Glutamatergic neuron (in vitro differentiated cells): ENCODE data around the gene PTGES3L. TPM values are rescaled to one million over a fixed set of nuclear protein-coding genes. Genes with fewer than 3 reads are reported as not detected.
A peak's percentile ranks its signal among the peaks of the same experiment; 100 is the strongest.
"Not testable (repeated sequence)": the region's sequence is repeated elsewhere in the genome, so short reads cannot be mapped to it uniquely, and the experiment has no call there.

Experiments
- DNase-seq: peaks from one replicate; pipeline ENCODE4 v3.0.0; 2022
- H3K27ac Mint-ChIP-seq: one replicate; pipeline ENCODE4 v1.8.0; 2020; ENCODE audit warnings: mild to moderate bottlenecking, mixed read lengths, inconsistent platforms; ENCODE audit not compliant: unreplicated experiment
- H3K27me3 Mint-ChIP-seq: one replicate; pipeline ENCODE4 v1.8.0; 2020; ENCODE audit warnings: mild to moderate bottlenecking, moderate library complexity, mixed read lengths, inconsistent platforms; ENCODE audit not compliant: unreplicated experiment
- H3K36me3 Mint-ChIP-seq: one replicate; pipeline ENCODE4 v1.8.0; 2020; ENCODE audit warnings: mild to moderate bottlenecking, mixed read lengths, inconsistent platforms; ENCODE audit not compliant: unreplicated experiment
- H3K4me1 Mint-ChIP-seq: one replicate; pipeline ENCODE4 v1.8.0; 2020; ENCODE audit warnings: mild to moderate bottlenecking, low read depth, mixed read lengths, inconsistent platforms; ENCODE audit not compliant: unreplicated experiment
- H3K4me3 Mint-ChIP-seq: one replicate; pipeline ENCODE4 v1.8.0; 2020; ENCODE audit warnings: mild to moderate bottlenecking, mixed read lengths, inconsistent platforms; ENCODE audit not compliant: unreplicated experiment
- H3K9me3 Mint-ChIP-seq: one replicate; pipeline ENCODE4 v1.8.0; 2020; ENCODE audit warnings: mild to moderate bottlenecking, moderate library complexity, mixed read lengths, inconsistent platforms; ENCODE audit not compliant: unreplicated experiment
- total RNA-seq: library from RNA; stranded (reverse); fragmentation: NEBNext Ultra II Directional; extraction: Animal tissue kit (Norgen Biotek cat#: 25700); gene quantifications from one replicate; pipeline ENCODE4 v1.2.1, GENCODE V29; 2021; ENCODE audit not compliant: unreplicated experiment
- TF ChIP-seq, protein P1 (sequence below): fragments of 200-600 bp; sonication (generic); IDR thresholded peaks from one replicate; pipeline ENCODE4 v1.5.0; 2021; ENCODE audit not compliant: partially characterized antibody, unreplicated experiment

PTGES3L gene
- total RNA-seq, 1 donor from 2014 or later = 4.1 TPM

DNA sequence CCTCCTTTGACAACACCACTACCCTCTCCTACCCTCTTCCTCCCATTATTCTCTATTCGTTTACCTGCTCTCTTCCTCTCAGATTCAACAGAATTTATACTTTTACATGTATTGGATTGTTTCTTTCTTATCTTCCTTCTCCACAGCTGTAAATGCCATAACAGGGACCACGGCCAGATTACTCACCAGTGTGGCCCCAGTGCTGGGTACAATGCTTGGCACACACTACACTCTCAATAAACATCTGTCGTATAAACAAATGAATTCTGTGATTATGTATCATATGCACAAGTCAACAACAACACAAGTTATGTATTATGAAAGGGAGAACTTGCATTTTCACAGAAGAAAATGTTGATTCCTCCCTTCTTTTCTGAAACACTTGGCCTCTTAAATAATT, 35.7 kb downstream of the PTGES3L start:
- H3K36me3 Mint-ChIP-seq = no peaks in the 10 kb centered on the region
- peaks cover 2% of the 10 kb centered on the region for H3K9me3 Mint-ChIP-seq
- TF ChIP-seq, protein P1, sequence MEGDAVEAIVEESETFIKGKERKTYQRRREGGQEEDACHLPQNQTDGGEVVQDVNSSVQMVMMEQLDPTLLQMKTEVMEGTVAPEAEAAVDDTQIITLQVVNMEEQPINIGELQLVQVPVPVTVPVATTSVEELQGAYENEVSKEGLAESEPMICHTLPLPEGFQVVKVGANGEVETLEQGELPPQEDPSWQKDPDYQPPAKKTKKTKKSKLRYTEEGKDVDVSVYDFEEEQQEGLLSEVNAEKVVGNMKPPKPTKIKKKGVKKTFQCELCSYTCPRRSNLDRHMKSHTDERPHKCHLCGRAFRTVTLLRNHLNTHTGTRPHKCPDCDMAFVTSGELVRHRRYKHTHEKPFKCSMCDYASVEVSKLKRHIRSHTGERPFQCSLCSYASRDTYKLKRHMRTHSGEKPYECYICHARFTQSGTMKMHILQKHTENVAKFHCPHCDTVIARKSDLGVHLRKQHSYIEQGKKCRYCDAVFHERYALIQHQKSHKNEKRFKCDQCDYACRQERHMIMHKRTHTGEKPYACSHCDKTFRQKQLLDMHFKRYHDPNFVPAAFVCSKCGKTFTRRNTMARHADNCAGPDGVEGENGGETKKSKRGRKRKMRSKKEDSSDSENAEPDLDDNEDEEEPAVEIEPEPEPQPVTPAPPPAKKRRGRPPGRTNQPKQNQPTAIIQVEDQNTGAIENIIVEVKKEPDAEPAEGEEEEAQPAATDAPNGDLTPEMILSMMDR = no peak
- no peak overlapping the region for H3K27ac Mint-ChIP-seq
- DNase-seq = no peak
- no peaks in the 10 kb centered on the region for H3K27me3 Mint-ChIP-seq
- no peak overlapping the region for H3K4me3 Mint-ChIP-seq
- H3K4me1 Mint-ChIP-seq = no peaks in the 10 kb centered on the region

DNA sequence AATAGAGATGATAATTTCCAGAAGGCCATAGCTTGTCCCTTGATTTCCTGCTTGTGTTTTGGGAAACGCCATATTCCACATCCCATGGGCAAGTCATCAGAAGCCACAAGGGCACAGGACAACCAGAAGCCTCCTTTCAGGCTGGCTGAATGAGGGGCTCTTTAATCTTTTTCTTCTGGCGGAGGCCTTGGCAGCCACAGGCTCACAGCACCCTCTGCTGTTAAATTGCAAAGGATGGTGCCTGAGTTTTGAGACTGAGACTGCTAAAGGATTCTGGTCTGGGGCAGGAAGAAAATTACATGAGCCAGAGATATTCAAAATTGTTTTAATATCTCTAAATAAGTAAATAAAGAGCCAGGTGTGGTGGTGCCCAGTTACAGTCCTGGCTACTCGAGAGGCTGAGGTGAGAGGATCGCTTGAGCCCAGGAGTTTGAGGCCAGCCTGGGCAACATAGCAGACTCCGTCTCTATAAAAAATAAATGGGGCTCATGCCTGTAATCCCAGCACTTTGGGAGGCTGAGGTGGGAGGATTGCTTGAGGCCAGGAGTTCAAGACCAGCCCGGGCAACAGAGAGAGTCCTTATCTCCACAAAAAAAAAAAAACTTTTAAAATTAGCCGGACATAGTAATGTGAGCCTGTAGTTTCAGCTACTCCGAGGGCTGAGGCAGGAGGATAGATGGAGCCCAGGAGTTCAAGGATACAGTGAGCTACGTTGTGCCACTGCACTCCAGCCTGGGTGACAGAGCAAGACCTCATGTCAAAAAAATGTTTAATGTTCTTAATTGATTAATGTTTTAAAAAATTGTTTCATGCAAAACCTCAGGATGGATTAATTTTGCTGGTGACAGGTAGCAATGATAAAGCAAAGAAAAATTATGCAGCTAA, 41.9 kb downstream of the PTGES3L start:
- Mint-ChIP-seq H3K36me3 (no peaks in the 10 kb centered on the region), H3K9me3 (no peaks in the 10 kb centered on the region), H3K4me1 (no peaks in the 10 kb centered on the region), H3K4me3 (no peak overlapping the region), H3K27me3 (peaks cover 3% of the 10 kb centered on the region), H3K27ac (no peak overlapping the region)
- TF ChIP-seq, protein P1 = peak; percentile 16
- peak; percentile 43 for DNase-seq

DNA sequence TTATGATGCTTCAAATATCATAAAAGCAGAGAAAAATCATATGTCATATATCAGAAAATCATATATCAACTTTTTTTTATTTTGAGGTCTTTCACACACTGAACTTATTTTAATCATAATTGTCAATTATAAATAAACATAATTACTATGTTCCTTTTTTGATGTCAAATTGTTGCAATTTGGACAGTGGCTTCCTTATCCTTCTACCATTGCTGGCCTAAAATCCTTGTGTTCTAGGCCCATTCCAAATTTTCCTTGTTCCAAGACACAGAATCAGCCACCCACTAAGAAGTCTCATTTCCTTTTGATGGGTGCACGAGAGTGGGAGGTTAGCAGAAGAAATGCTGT, 50.4 kb downstream of the PTGES3L start:
- TF ChIP-seq, protein P1 = no peak
- DNase-seq = no peak
- no peaks in the 10 kb centered on the region for H3K4me1 Mint-ChIP-seq
- no peaks in the 10 kb centered on the region for H3K36me3 Mint-ChIP-seq
- H3K27ac Mint-ChIP-seq = no peak overlapping the region
- H3K27me3 Mint-ChIP-seq = peaks cover 2% of the 10 kb centered on the region
- H3K9me3 Mint-ChIP-seq = no peaks in the 10 kb centered on the region
- no peak overlapping the region for H3K4me3 Mint-ChIP-seq

DNA sequence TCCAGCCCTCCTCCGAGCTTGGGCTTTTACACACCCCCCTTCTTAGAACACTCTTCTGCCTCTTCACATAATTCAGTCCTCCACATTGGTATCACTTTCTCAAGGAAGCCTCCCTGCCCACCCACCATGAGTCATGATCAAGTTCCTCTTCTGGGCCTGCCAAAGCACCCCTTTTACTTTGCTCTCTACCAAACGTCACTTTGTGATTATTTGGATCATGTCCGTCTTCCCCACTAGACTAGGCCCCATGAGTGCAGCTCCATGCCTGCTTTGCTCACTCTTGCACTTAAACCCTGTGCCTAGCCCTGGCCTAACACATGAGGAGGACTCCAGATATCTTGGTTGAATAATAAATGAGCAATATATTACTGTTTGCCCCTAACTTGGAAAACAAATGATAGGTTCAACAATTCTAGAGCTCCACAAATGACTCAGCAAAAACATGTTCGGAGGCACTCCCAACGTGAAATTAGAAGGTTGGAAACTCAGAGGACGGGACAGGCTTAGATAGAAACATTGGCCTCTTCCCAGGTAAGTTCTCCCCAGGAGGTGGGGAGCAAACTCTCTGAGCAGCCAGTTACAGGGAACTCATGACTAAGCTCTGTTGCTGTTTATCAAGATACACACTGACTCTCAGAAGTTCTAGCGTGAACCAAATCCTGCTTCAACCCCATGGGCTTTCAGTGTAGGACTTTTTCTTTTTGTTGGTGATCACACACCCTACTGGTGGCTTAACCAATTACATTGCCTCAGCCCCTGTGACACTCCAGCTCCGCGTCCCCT, 51.0 kb downstream of the PTGES3L start:
- H3K4me3 Mint-ChIP-seq = no peak overlapping the region
- peak; percentile 18 for DNase-seq
- no peak overlapping the region for H3K27ac Mint-ChIP-seq
- no peaks in the 10 kb centered on the region for H3K36me3 Mint-ChIP-seq
- no peaks in the 10 kb centered on the region for H3K9me3 Mint-ChIP-seq
- H3K27me3 Mint-ChIP-seq = peaks cover 2% of the 10 kb centered on the region
- TF ChIP-seq, protein P1 = peak; percentile 64
- H3K4me1 Mint-ChIP-seq = no peaks in the 10 kb centered on the region

DNA sequence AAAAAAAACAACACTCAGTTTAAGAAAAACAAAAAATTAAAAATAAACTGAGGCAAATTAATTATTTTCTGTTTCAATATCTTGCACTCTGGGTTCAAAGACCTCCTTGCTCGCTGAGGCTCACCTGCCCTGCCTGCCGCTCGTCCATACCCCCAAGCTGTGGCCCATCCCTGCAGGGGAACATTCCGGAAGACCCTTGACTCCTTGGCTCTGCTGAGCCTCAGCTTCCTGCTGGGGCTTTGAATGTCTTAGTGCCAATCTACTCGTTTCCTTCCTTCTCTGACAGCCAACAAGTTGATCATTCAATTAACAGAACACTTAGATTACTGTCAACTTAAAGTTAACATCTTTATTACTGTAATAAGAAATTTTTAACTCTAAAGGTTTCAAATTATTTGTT, 55.0 kb downstream of the PTGES3L start:
- Mint-ChIP-seq H3K4me3 (no peak overlapping the region), H3K4me1 (no peaks in the 10 kb centered on the region), H3K27me3 (peaks cover 2% of the 10 kb centered on the region), H3K9me3 (no peaks in the 10 kb centered on the region), H3K27ac (no peak overlapping the region), H3K36me3 (no peaks in the 10 kb centered on the region)
- TF ChIP-seq, protein P1 = no peak
- no peak for DNase-seq

DNA sequence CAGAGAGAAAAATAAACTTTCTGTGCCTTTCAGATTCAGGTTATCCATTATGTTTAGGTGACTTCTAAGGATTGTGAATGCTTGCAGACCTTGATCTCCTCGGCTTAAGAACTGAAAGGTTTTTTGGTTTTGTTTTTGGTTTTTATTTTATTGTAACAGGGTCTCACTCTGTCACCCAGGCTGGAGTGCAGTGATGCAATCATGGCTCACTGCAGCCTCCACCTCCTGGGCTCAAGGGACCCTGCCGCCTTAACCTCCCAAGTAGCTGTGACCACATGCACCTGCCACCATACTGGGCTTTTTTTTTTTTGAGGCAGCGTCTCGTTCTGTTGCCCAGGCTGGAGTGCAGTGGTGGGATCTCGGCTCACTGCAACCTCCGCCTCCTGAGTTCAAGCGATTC, 56.4 kb downstream of the PTGES3L start:
- H3K4me1 Mint-ChIP-seq, DNase-seq, H3K9me3 Mint-ChIP-seq, H3K27ac Mint-ChIP-seq, H3K36me3 Mint-ChIP-seq, H3K4me3 Mint-ChIP-seq, H3K27me3 Mint-ChIP-seq: not testable (repeated sequence)
